ENCODE measurements around the gene PLD2.
"Not testable (repeated sequence)": the region's sequence is repeated elsewhere in the genome, so short reads cannot be mapped to it uniquely, and the experiment has no call there.

Gene PLD2

GRCh38 chr17:4852567-4853207 is 45.7 kb downstream of the PLD2 start:
- H3K27ac ChIP-seq: peak overlapping the region; percentile 99
- POLR2A ChIA-PET (ENCODE audit: low non-redundant PET): interaction anchor here (0.6 kb wide), 1 partner anchor 44 kb away, joined by 4 read pairs; no protein-coding TSS in a partner anchor
- DNase-seq (ENCODE audit: low spot score): no peak
- TF ChIP-seq CTCF (conservative IDR thresholded peaks at IDR 0.05; ENCODE audit: low read depth): no peak
- CTCF ChIA-PET: no interaction called here

GRCh38 chr17:4853208-4853671 is 46.3 kb downstream of the PLD2 start:
- ChIA-PET CTCF (interaction anchor here (0.6 to 0.7 kb wide), 2 partner anchors 8 to 57 kb away, joined by 3 to 8 read pairs; no protein-coding TSS in a partner anchor), POLR2A (ENCODE audit: low non-redundant PET) (no interaction called here)
- DNase-seq (ENCODE audit: low spot score): no peak
- TF ChIP-seq CTCF (conservative IDR thresholded peaks at IDR 0.05; ENCODE audit: low read depth): no peak
- peak overlapping the region; percentile 99 for H3K27ac ChIP-seq

- TF ChIP-seq CTCF (conservative IDR thresholded peaks at IDR 0.05; ENCODE audit: low read depth): no peak
- peak overlapping the region; percentile 99 for H3K27ac ChIP-seq
- CTCF ChIA-PET: no interaction called here
- DNase-seq (ENCODE audit: low spot score): peak; percentile 88
- POLR2A ChIA-PET (ENCODE audit: low non-redundant PET): no interaction called here
Measured at GRCh38 chr17:4854111-4854681, 47.2 kb downstream of the PLD2 start.

GRCh38 chr17:4856271-4856936 is 49.5 kb downstream of the PLD2 start:
- POLR2A ChIA-PET (ENCODE audit: low non-redundant PET): interaction anchor here (0.7 kb wide), 1 partner anchor 1130 kb away, joined by 3 read pairs; no protein-coding TSS in a partner anchor

GRCh38 chr17:4856937-4857314 is 50.0 kb downstream of the PLD2 start:
- DNase-seq (ENCODE audit: low spot score): no peak
- ChIA-PET CTCF (interaction anchor here (0.8 kb wide), 1 partner anchor 147 kb away, joined by 3 read pairs; no protein-coding TSS in a partner anchor), POLR2A (ENCODE audit: low non-redundant PET) (no interaction called here)
- TF ChIP-seq CTCF (conservative IDR thresholded peaks at IDR 0.05; ENCODE audit: low read depth): no peak
- H3K27ac ChIP-seq: peak overlapping the region; percentile 99

More at GRCh38 chr17:4856271-4856936, 49.5 kb downstream of the PLD2 start:
- no peak for DNase-seq (ENCODE audit: low spot score)
- CTCF ChIA-PET: no interaction called here
- TF ChIP-seq CTCF (conservative IDR thresholded peaks at IDR 0.05; ENCODE audit: low read depth): no peak
- peak overlapping the region; percentile 99 for H3K27ac ChIP-seq

GRCh38 chr17:4857347-4857746 is 50.4 kb downstream of the PLD2 start:
- not testable (repeated sequence) for DNase-seq (ENCODE audit: low spot score)
- POLR2A ChIA-PET (ENCODE audit: low non-redundant PET): interaction anchor here (0.6 kb wide), 1 partner anchor 144 kb away, joined by 4 read pairs; no protein-coding TSS in a partner anchor
- CTCF ChIA-PET: interaction anchor here (0.8 to 1.8 kb wide), 2 partner anchors 67 to 147 kb away, joined by 3 to 10 read pairs; no protein-coding TSS in a partner anchor
- H3K27ac ChIP-seq: peak overlapping the region; percentile 99
